Liver (tissue), 9 donors: Measurements from ENCODE around the gene CPEB2. TPM values are rescaled to one million over a fixed set of nuclear protein-coding genes. Genes with fewer than 3 reads are reported as not detected.

Experiments used
- DNase-seq: peaks from one replicate; pipeline ENCODE4 v3.0.0-alpha.2; 2017; ENCODE audit warnings: low spot score
- H3K27ac ChIP-seq, 2 donors: one replicate each; pipeline ENCODE4 v1.7.0; 2013; ENCODE audit warnings: inconsistent platforms in 2 of 2, low read length in 2 of 2, control low read depth in 1 of 2, low read depth in 1 of 2, mild to moderate bottlenecking in 1 of 2
- H3K27me3 ChIP-seq, 4 donors: one replicate each; pipeline versions ENCODE4 v1.6.1 to v1.7.0; 2013; ENCODE audit warnings: low read length in 3 of 4, inconsistent platforms in 1 of 4, mild to moderate bottlenecking in 1 of 4, moderate library complexity in 1 of 4; ENCODE audit not compliant: control insufficient read depth in 4 of 4, insufficient read depth in 4 of 4
- H3K36me3 ChIP-seq, 4 donors: one replicate each; pipeline versions ENCODE4 v1.6.1 to v1.7.0; 2013; ENCODE audit warnings: low read length in 3 of 4, mild to moderate bottlenecking in 3 of 4, low read depth in 1 of 4, moderate library complexity in 1 of 4; ENCODE audit not compliant: control insufficient read depth in 4 of 4, insufficient read depth in 3 of 4
- H3K4me1 ChIP-seq, 4 donors: one replicate each; pipeline versions ENCODE4 v1.6.1 to v1.7.0; 2013; ENCODE audit warnings: low read length in 3 of 4, mild to moderate bottlenecking in 3 of 4, moderate library complexity in 1 of 4; ENCODE audit not compliant: control insufficient read depth in 4 of 4, insufficient read depth in 4 of 4
- H3K4me3 ChIP-seq, 3 donors: one replicate each; pipeline versions ENCODE4 v1.6.1 to v1.7.0; 2013; ENCODE audit warnings: low read length in 3 of 3, control low read depth in 1 of 3, low read depth in 1 of 3, mild to moderate bottlenecking in 1 of 3
- H3K9ac ChIP-seq, 2 donors: one replicate each; pipeline ENCODE4 v1.7.0; 2013; ENCODE audit warnings: low read length in 2 of 2, mild to moderate bottlenecking in 2 of 2, moderate library complexity in 2 of 2, control low read depth in 1 of 2, low read depth in 1 of 2
- H3K9me3 ChIP-seq, 4 donors: one replicate each; pipeline versions ENCODE4 v1.6.1 to v1.7.0; 2013; ENCODE audit warnings: low read length in 3 of 4; ENCODE audit not compliant: control insufficient read depth in 4 of 4
- CTCF ChIP-seq: fragments of 150-350 bp; IDR thresholded peaks from 2 replicates; pipeline ENCODE4 v1.5.1; 2017; ENCODE audit warnings: improper control_type of control experiment, low read depth, low read length; ENCODE audit not compliant: missing input control
- HNF4A ChIP-seq, 2 donors: conservative IDR thresholded peaks; 2 replicates each; pipeline ENCODE4 v1.6.1; 2016; ENCODE audit warnings: antibody characterized with exemption in 2 of 2, mild to moderate bottlenecking in 2 of 2
- HNF4G ChIP-seq: IDR thresholded peaks from 2 replicates; pipeline ENCODE4 v1.6.1; 2016; ENCODE audit warnings: antibody characterized with exemption
- JUND ChIP-seq, 2 donors: IDR thresholded peaks; 2 replicates each; pipeline ENCODE4 v1.6.1; 2016; ENCODE audit warnings: antibody characterized with exemption in 2 of 2
- RAD21 ChIP-seq, 2 donors: IDR thresholded peaks; 2 replicates each; pipeline ENCODE4 v1.6.1; 2016; ENCODE audit warnings: antibody characterized with exemption in 2 of 2, mild to moderate bottlenecking in 2 of 2
- RXRA ChIP-seq, 2 donors: IDR thresholded peaks; 2 replicates each; pipeline ENCODE4 v1.6.1; 2017 to 2018; ENCODE audit warnings: antibody characterized with exemption in 2 of 2, mild to moderate bottlenecking in 1 of 2
- SP1 ChIP-seq: IDR thresholded peaks from 2 replicates; pipeline ENCODE4 v1.6.1; 2018; ENCODE audit warnings: antibody characterized with exemption, mild to moderate bottlenecking
- YY1 ChIP-seq: IDR thresholded peaks from 2 replicates; pipeline ENCODE4 v1.6.1; 2016; ENCODE audit warnings: antibody characterized with exemption, mild to moderate bottlenecking
- WGBS: extraction: QIAGEN DNeasy Blood & Tissue Kit; methylation state at CpG from one replicate; pipeline ENCODE4 v1.1.7; 2013; 5-methylcytosine and 5-hydroxymethylcytosine counted together
- polyA plus RNA-seq, 2 donors: library from polyadenylated mRNA; stranded (reverse) in 1 of 2; unstranded in 1 of 2; fragments of 200-250 nt in 1 of 2; fragments of >200 nt in 1 of 2; fragmentation: Nextera tagmentation in 1 of 2; extraction: Ambion mirVana in 1 of 2; gene quantifications; one replicate each; pipeline versions ENCODE4 v1.2.1 to v1.2.3, GENCODE V29; 2013 to 2015
- total RNA-seq, 2 donors: library from RNA; depleted of rRNA; stranded (reverse); fragments of >200 nt; gene quantifications; one replicate each; pipeline ENCODE4 v1.2.3, GENCODE V29; 2014
- TF ChIP-seq, protein P1 (sequence below): IDR thresholded peaks from 2 replicates; pipeline ENCODE4 v1.6.1; 2016; ENCODE audit warnings: antibody characterized with exemption
- donor health status: healthy.
- donor health status: healthy.
- donor health status: healthy.
- donor health status: healthy.
- donor health status: healthy.

Gene CPEB2
- total and polyA plus RNA-seq, 4 donors: 3.6 to 14.0 (median 4.6) TPM

DNA sequence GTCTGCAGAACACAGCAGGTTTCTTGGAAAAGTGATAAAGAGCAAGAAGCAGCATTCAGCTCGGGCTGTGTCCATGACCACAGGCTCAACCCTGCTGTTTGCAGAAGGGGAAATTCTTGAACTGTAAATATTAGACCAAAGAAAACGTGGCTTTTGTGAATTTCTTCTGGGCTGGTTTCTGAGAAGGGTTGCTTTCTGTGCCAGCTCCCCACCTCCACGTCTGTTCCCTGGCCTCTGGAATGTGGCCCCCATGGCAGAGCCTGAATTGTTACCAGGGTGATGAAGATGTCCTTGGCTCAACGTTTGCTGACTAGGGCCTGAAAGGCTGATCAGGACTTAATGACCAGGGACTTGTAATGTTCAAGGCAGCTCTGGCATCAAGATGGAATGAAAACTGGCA, 116.0 kb downstream of the CPEB2 start:
- Histone ChIP-seq H3K27ac (peak overlapping the region in 1 of 2 donors; percentile 25), H3K4me1 (peaks cover 1 to 17% (median 13%) of the 10 kb centered on the region in 4 donors), H3K9ac (no peak overlapping the region), H3K27me3 (no peaks in the 10 kb centered on the region), H3K4me3 (no peak overlapping the region), H3K36me3 (no peaks in the 10 kb centered on the region), H3K9me3 (no peaks in the 10 kb centered on the region)
- TF ChIP-seq JUND (IDR thresholded peaks at IDR 0.05) (no peak), RXRA (IDR thresholded peaks at IDR 0.05) (peak in 1 of 2 donors; percentile 71), RAD21 (IDR thresholded peaks at IDR 0.05) (no peak), SP1 (peak; percentile 28), YY1 (peak; percentile 18), CTCF (no peak), HNF4G (no peak), HNF4A (conservative IDR thresholded peaks at IDR 0.05) (peak in 1 of 2 donors; percentile 54)
- TF ChIP-seq, protein P1, sequence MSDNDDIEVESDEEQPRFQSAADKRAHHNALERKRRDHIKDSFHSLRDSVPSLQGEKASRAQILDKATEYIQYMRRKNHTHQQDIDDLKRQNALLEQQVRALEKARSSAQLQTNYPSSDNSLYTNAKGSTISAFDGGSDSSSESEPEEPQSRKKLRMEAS: peak; percentile 18
- 19% methylated on average over 4 of the region's 4 CpGs for WGBS
- no peak for DNase-seq
